GM10266 (cell line): ENCODE measurements around the gene AGER.

Experiments
- DNase-seq: peaks from one replicate; pipeline ENCODE4 v3.0.0; 2012; ENCODE audit errors: extremely low spot score
- TF ChIP-seq, protein P1 (sequence below): IDR thresholded peaks from 2 replicates; pipeline ENCODE4 v1.5.1; 2012; ENCODE audit warnings: mild to moderate bottlenecking, low read depth; ENCODE audit not compliant: control insufficient read depth, insufficient read depth; ENCODE audit errors: missing control alignments

The AGER gene

DNA sequence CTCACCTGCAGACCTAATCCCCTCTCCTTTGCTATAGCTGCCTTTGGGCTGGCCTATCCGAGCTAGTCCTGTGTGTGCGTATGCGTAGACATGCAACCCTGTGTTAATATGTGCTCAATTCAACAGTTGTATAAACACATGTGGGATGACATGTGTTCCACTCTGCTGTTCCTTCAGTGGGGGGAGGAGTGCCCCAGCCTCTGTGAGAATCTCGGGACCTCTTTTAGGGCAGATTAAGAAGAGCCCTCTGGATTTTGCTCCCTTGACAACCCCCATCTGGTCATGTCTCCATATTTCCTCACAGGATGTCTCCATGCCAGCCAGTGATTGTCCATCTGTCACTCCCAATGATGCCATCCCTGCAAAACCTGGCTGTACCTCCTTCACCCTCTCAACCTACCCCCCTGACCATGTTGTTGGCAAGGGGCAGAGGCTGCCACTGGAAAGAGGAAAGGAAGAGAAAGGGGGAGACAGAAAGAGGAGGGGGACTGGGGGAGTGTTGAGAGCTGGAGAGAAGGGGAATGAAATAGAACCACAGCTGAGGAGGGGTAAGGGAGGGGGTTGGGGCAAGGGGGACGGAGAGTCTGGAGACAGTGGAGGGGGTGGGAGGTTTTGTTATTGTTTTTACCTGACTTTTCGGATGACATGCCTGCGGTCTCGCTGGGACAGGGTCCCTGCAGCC is 32.7 kb downstream of the AGER start:
- DNase-seq = no peak
- TF ChIP-seq, protein P1, sequence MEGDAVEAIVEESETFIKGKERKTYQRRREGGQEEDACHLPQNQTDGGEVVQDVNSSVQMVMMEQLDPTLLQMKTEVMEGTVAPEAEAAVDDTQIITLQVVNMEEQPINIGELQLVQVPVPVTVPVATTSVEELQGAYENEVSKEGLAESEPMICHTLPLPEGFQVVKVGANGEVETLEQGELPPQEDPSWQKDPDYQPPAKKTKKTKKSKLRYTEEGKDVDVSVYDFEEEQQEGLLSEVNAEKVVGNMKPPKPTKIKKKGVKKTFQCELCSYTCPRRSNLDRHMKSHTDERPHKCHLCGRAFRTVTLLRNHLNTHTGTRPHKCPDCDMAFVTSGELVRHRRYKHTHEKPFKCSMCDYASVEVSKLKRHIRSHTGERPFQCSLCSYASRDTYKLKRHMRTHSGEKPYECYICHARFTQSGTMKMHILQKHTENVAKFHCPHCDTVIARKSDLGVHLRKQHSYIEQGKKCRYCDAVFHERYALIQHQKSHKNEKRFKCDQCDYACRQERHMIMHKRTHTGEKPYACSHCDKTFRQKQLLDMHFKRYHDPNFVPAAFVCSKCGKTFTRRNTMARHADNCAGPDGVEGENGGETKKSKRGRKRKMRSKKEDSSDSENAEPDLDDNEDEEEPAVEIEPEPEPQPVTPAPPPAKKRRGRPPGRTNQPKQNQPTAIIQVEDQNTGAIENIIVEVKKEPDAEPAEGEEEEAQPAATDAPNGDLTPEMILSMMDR = no peak

DNA sequence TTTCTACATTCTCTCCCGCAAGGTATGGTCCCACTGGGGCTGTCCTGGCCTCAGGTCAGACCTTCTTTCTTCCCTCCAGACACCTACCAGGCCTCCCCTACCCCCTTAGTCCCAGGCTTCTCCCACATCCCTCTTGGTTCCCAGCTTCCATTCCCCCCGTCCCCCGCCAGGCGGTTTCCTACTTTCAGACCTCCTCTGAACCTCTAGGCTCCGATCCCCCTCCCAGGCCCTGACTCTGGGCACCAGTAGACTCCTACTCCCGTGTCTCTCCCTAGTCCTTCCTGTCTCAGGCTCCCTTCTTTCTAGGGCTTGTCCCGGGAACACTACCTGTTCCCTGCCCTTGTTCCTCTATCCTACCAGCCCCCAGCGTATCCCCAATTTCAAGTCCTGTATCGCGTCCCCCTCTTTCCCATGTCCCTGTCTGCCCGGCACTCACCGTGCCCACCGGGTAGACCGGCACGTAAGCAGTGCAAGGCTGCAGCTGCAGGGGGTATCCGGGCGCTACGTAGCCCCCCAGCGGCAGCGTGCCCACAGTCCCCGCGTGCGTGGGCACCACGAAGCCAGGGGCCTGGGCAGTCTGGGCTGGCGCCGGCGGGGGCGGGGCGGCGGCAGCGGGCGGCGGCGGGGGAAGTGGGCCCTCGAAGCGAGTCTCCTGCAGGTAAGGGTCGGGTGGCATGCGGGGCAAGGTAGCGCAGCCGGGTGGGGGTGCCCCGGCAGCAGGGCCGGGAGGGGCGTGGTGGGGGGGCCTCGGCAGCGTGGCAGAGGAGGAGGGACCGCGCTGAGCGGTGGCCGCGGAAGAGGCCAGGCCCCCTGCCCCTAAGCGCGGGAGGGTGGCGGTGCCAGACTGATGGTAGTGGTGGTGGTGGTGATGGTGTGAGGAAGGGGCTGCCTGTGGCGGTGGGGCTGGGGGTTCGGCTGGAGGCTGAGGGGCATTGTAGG is 33.9 kb downstream of the AGER start:
- DNase-seq = no peak
- TF ChIP-seq, protein P1 = no peak

DNA sequence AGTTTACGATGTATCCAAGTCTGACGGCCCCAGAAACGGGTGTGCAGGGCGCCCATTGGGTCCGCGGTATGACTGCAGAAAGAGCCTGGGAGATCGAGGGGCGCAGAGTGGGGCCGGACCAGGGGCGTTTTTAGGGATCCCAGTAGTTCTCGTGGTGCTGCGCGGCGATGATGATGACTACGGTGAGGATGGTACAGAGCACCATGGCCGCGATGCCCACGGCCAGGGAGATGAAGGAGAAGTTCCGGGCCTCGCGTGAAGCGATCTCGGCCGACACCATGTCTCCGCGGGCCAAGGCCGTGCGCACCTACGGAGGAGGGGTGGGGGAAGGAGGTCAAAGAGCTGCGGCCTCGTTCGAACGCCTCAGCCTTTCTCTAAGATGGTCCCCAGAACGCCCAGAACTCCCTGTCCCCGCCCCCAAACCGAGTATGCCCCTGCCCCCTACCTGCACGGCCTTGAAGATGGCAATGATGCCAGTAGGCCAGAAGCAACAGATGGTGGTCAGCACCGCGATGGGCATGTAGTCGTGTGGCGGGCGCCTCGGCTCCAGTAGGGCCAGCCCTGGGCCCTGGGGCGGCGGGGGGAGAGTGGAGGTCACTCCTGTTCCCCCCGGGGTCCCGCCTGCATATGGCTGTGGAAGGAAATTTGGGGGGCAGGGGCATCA is 34.8 kb downstream of the AGER start:
- TF ChIP-seq, protein P1 = no peak
- DNase-seq = no peak

DNA sequence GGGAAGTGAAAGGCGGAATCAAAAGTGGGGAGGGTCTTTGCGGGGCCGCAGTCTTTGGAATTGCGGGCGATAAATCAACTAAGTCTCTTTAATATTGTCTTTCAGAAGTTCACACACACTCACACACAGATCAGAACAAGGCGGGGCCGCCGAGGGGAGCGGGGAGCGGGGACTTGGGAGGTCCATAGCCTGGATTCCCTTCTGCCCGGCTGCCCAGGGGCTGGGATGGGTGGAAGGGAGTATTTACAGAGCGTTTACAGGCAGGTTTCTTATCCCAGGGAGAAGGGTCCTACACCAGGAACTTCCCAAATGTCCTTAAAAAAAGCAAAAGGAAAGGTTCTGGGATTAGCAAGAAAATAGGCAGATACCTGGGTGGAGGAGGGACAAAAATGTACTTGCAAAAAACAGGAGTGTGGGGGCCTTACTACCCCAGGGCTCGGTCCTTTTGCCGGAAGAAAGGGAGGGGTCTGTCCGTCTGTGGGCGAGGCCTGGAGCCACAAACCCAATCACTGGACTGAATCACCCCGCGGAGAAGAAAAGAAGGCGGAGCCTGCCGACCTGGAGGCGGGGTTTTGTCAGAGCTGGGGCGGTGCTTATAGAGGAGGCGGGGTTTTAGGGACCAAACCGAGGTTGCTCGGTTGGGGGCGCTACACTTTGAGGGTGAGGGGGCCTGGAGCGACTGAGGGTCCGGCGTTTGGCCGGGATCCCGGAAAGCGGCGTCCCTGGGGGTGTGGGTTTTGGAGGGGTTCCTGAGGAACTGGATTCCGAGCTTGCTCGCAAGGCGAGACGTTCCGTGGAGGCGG is 35.6 kb downstream of the AGER start:
- TF ChIP-seq, protein P1 = no peak
- DNase-seq = no peak

DNA sequence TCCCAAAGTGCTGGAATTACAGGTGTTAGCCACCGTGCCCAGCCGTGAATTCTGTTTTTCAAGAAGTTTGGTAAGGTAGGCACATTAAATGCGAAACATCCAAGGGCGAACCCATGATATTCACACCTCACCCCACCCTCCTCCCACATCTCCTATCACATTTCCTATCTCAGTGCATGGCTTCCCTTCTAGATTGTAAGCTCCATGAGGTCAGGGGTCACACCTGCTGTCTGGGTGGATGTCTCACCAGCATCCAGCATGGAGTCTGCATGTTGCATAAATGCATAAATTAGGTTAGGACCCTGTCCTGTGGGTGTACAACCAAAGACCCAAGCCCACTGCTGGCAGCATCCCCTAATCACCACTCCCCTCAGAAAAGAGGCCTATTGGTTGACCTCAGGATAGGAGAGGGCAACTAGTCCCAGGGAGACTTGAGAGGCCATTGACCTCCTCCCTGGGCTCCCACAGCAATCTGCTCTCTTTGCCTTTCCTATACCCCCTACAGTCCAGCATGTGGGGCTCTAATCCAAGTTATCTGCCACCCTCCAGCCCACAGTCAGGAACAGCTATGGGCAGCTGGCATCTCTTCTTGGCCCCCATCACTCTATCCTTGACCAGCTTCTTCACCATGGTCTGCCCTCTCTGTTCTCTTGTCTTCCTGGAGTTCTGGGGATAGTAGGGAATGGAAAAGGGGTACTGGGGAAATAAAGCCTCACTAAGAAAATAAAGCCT is 36.5 kb downstream of the AGER start:
- DNase-seq = no peak
- TF ChIP-seq, protein P1 = no peak

DNA sequence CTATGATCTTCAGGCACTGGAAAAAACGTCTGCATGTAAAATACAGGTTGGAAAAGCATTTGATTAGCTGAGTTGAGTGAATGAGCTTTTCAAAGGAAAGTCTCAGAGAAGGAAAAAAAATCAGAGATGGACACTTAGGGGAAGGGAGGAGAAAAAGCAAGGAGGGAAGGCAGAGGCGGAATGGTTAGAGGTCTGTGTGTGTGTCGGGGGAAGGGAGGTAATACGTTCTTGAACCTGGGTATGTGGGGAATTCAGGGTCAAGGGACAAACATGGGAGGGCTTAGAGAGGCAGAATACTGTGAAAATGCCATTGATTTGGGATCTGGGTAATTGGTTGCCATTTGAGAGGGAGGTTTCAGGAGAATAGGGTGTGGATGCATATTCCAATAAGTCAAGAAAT is 37.4 kb downstream of the AGER start:
- TF ChIP-seq, protein P1 = no peak
- no peak for DNase-seq
